ENCODE measurements around the gene DHRS3.
"Not testable (repeated sequence)": the region's sequence is repeated elsewhere in the genome, so short reads cannot be mapped to it uniquely, and the experiment has no call there.

The DHRS3 gene

GRCh38 chr1:12567288-12567819 is 50.7 kb downstream of the DHRS3 start:
- DNase-seq (ENCODE audit: low spot score), result peak; percentile 62
- TF ChIP-seq CTCF (IDR thresholded peaks at IDR 0.05), result no peak
- Histone ChIP-seq H3K4me3 (no peak overlapping the region), H3K27ac (peak overlapping the region in 1 of 2 donors; percentile 33)

- Histone ChIP-seq H3K27ac (peak overlapping the region in 1 of 2 donors; percentile 90), H3K4me3 (no peak overlapping the region)
- DNase-seq (ENCODE audit: low spot score), result no peak
- TF ChIP-seq CTCF (IDR thresholded peaks at IDR 0.05), result no peak
Measured at GRCh38 chr1:12566484-12567287, 51.3 kb downstream of the DHRS3 start.

- TF ChIP-seq CTCF (IDR thresholded peaks at IDR 0.05), result no peak
Measured at GRCh38 chr1:12565966-12566352, 52.1 kb downstream of the DHRS3 start.

GRCh38 chr1:12565094-12565965 is 52.7 kb downstream of the DHRS3 start:
- no peak for TF ChIP-seq CTCF (IDR thresholded peaks at IDR 0.05)
- no peak overlapping the region for H3K4me3 ChIP-seq
- DNase-seq (ENCODE audit: low spot score), result no peak
- peak overlapping the region; percentile 72 to 90 for H3K27ac ChIP-seq

More at GRCh38 chr1:12565966-12566352, 52.1 kb downstream of the DHRS3 start:
- peak overlapping the region in 1 of 2 donors; percentile 90 for H3K27ac ChIP-seq
- DNase-seq (ENCODE audit: low spot score), result no peak
- no peak overlapping the region for H3K4me3 ChIP-seq

GRCh38 chr1:12564251-12564650 is 53.8 kb downstream of the DHRS3 start:
- peak overlapping the region; percentile 72 to 90 for H3K27ac ChIP-seq

GRCh38 chr1:12562955-12563576 is 54.9 kb downstream of the DHRS3 start:
- TF ChIP-seq CTCF (IDR thresholded peaks at IDR 0.05), result no peak
- no peak overlapping the region for H3K27ac ChIP-seq
- H3K4me3 ChIP-seq, result no peak overlapping the region
- DNase-seq (ENCODE audit: low spot score), result no peak

More at GRCh38 chr1:12564251-12564650, 53.8 kb downstream of the DHRS3 start:
- H3K4me3 ChIP-seq; DNase-seq (ENCODE audit: low spot score): not testable (repeated sequence)

GRCh38 chr1:12561121-12561520 is 56.9 kb downstream of the DHRS3 start:
- Histone ChIP-seq H3K27ac (no peak overlapping the region), H3K4me3 (no peak overlapping the region)
- no peak for DNase-seq (ENCODE audit: low spot score)
- no peak for TF ChIP-seq CTCF (IDR thresholded peaks at IDR 0.05)

Measured in coronary artery (tissue), 2 donors.